ENCODE results near the gene WNT6.
A peak's percentile ranks its signal among the peaks of the same experiment; 100 is the strongest.

WNT6 gene

DNA sequence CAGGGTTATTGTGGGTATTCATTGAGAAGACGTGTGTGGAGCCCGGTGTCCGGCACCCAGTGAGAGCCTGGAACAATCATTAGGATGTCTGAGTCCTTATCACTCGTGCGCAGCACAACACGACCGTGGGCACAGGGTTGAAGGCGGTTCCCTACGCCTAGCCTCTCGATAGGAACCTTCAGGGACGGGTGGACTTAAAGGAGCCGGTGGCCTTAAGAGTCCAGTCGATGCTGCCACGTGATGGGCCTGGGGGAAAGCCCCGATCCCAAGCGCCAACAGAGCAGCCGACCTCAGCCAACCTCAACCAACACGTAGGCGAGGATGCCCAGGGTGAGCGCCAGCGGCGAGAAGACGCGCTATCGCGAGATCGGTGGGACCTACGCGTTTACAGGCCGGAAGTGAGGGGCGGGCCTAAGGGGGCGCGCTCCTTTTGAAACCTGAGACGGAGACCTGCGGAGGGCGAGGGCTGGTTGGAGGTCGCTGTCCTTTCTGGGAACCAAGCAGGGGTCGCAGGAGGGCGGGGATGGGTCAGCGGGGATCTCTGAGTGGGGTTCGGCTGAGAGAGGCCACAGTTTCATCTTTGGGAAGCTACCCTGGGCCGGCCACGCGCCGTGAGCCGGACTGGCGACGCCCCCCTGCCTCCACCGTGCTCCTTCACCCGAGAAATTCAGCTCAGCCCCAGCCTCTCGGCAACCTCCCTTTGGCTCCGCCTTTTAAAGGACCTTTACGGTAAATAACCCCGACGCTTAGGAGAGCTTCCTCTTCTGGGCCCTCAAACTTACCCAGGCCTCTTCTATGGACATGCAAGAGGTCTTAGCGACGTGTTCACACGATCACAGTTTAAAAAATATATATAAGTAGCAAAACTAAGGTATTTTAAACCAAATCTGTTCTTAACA is 49.4 kb downstream of the WNT6 start:
- TF ChIP-seq, protein P1, sequence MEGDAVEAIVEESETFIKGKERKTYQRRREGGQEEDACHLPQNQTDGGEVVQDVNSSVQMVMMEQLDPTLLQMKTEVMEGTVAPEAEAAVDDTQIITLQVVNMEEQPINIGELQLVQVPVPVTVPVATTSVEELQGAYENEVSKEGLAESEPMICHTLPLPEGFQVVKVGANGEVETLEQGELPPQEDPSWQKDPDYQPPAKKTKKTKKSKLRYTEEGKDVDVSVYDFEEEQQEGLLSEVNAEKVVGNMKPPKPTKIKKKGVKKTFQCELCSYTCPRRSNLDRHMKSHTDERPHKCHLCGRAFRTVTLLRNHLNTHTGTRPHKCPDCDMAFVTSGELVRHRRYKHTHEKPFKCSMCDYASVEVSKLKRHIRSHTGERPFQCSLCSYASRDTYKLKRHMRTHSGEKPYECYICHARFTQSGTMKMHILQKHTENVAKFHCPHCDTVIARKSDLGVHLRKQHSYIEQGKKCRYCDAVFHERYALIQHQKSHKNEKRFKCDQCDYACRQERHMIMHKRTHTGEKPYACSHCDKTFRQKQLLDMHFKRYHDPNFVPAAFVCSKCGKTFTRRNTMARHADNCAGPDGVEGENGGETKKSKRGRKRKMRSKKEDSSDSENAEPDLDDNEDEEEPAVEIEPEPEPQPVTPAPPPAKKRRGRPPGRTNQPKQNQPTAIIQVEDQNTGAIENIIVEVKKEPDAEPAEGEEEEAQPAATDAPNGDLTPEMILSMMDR (IDR thresholded peaks at IDR 0.05), result no peak
- peaks cover 5% of the 10 kb centered on the region for H3K36me3 Mint-ChIP-seq (ENCODE audit: low read depth)
- peaks cover 20% of the 10 kb centered on the region for H3K4me1 Mint-ChIP-seq
- DNase-seq, result peak; percentile 90
- H3K27ac Mint-ChIP-seq, result peak overlapping the region; percentile 90
- peaks cover 61% of the 10 kb centered on the region for H3K27me3 Mint-ChIP-seq (ENCODE audit: low read depth, poor library complexity)
- H3K9me3 Mint-ChIP-seq, result peaks cover 4% of the 10 kb centered on the region
- peak overlapping the region; percentile 85 for H3K4me3 Mint-ChIP-seq

DNA sequence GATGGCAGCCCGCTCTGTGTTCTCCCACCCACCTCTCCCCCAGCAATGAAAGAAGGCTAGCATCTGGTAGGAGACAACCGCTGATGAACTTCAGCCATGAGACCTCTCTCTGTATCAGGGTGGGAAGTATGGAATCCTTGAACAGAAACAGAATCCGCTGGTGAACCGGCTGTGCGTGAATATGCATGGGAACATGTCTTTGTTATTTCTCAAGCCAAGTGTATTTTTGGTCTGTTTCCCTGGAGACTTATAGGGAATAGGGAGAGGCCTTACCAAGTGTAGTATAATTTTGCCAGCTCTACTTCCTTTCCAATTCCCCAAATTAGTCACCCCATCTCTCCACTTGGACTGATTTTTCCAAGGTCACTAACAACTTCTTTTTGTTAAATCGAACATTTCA is 51.1 kb downstream of the WNT6 start:
- Mint-ChIP-seq H3K4me3 (peak overlapping the region; percentile 85), H3K27me3 (ENCODE audit: low read depth, poor library complexity) (peaks cover 47% of the 10 kb centered on the region), H3K4me1 (peaks cover 20% of the 10 kb centered on the region), H3K9me3 (peaks cover 4% of the 10 kb centered on the region), H3K36me3 (ENCODE audit: low read depth) (peaks cover 8% of the 10 kb centered on the region), H3K27ac (no peak overlapping the region)
- DNase-seq, result no peak
- TF ChIP-seq, protein P1 (IDR thresholded peaks at IDR 0.05), result no peak

DNA sequence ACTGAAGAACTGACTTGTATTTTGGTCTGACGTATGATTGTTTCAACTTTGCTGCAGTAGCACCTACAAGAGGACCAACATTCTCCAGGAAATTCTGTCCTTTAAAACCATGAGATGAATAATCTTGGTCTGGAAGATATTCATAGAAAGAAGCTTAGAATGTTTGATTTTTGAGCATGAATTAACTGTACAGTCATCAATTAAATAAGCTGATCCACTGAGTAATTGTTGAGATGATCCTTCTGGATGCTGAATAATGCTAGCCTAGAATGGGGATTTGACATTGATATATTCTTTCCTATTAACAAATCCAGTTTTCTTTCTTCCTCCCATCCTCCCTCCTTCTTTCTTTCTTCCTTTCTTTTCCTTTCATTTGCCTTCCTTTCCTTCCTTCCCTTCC is 60.9 kb downstream of the WNT6 start:
- Mint-ChIP-seq H3K27me3 (ENCODE audit: low read depth, poor library complexity) (peaks cover 10% of the 10 kb centered on the region), H3K9me3 (peaks cover 26% of the 10 kb centered on the region), H3K36me3 (ENCODE audit: low read depth) (peaks cover 32% of the 10 kb centered on the region), H3K27ac (no peak overlapping the region), H3K4me1 (no peaks in the 10 kb centered on the region), H3K4me3 (no peak overlapping the region)
- DNase-seq, result no peak
- TF ChIP-seq, protein P1 (IDR thresholded peaks at IDR 0.05), result no peak

Data from nephron progenitor cell (in vitro differentiated cells).